ENCODE measurements around the gene CCDC12.

CCDC12 gene

GRCh38 chr3:46883054-46883829 lies 93.3 kb downstream of the CCDC12 start:
- no peak for TF ChIP-seq CTCF (IDR thresholded peaks at IDR 0.05; ENCODE audit: low read depth, low read length, missing control alignments)
- DNase-seq (ENCODE audit: low read depth), result no peak
- H3K4me3 ChIP-seq (ENCODE audit: low read depth, low read length), result no peak overlapping the region

GRCh38 chr3:46882377-46883053 lies 94.0 kb downstream of the CCDC12 start:
- TF ChIP-seq CTCF (IDR thresholded peaks at IDR 0.05; ENCODE audit: low read depth, low read length, missing control alignments), result no peak
- peak overlapping the region; percentile 29; the same call in 1 of the 2 replicates for H3K4me3 ChIP-seq (ENCODE audit: low read depth, low read length)

DNA sequence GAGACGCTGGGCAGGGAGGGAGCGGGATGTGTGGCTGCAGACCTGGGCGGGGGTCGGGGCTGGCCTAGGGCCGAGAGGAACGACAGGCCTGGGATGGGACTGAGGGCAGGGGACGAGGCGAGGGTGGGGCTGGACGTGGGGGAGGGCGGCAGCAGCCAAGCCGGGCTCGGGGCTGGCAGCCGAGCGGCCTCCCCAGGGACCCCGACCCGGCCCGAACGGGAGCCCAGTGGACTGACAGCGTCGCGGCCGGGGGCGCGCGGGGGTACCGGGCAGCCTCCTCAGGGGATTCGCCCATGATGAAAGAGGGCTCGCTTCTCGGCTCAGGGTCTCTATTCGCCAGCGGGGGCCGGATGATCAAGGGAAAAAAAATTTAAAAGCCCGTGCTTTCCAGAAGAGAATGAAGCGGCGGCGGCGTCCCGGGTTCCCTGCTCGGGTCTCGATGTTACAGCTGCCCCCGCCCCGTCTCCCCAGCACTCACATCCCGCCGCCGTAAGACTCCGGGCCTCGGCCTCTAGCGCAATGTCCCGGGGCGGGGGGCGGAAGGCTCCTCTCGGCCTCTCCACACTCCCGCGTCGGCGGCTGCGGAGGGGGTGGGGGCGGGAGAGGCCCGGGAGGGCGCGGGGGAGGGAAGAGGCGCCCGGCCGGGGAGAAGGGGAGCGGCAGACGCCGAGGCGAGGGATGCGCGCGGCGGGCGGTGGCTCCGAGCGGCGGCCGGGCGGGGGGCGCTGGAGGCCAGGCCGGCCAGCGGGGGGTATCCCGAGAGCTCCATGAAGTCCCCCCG lies 94.8 kb downstream of the CCDC12 start:
- no peak for DNase-seq (ENCODE audit: low read depth)
- TF ChIP-seq CTCF (IDR thresholded peaks at IDR 0.05; ENCODE audit: low read depth, low read length, missing control alignments), result no peak
- no peak overlapping the region for H3K4me3 ChIP-seq (ENCODE audit: low read depth, low read length)

More at GRCh38 chr3:46882377-46883053, 94.0 kb downstream of the CCDC12 start:
- no peak for DNase-seq (ENCODE audit: low read depth)

GRCh38 chr3:46880884-46881595 lies 95.5 kb downstream of the CCDC12 start:
- no peak for TF ChIP-seq CTCF (IDR thresholded peaks at IDR 0.05; ENCODE audit: low read depth, low read length, missing control alignments)
- no peak overlapping the region for H3K4me3 ChIP-seq (ENCODE audit: low read depth, low read length)
- no peak for DNase-seq (ENCODE audit: low read depth)

DNA sequence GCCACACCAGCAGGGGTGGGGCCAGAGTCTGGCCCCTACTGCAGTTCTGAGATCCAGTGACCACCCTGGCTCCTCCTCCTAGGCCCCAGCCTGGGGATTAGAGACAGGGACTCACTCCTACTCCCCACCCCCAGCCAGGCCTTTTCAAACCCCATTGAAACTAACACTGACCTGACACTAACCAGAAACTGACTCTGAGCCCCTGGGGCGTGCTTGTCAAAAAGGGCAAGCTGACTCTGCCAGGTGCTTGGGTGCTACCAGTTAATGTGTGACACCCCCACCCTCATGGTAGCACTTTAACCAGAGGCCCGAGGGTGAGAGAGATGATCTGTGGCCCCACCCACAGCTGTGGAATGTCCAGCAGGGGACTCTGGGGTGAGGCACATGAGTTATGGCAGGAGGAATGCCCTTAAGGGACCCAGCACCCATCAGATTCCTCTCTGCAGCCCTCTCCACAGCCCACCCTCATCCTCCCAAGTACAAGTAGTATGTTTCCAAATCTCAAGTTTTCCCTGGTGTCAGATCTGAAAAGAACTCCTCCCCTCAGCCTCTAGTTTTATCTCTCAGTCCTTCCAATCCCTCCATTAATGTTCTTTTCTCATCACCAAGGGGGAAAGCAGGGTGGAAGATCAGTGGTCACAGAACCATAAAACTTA lies 97.6 kb downstream of the CCDC12 start:
- no peak for TF ChIP-seq CTCF (IDR thresholded peaks at IDR 0.05; ENCODE audit: low read depth, low read length, missing control alignments)
- H3K4me3 ChIP-seq (ENCODE audit: low read depth, low read length), result no peak overlapping the region
- DNase-seq (ENCODE audit: low read depth), result no peak
